ENCODE results near the gene GLI3.

The GLI3 gene

GRCh38 chr7:42071372-42072261, 165.4 kb downstream of the GLI3 start:
- DNase-seq: no peak

DNA sequence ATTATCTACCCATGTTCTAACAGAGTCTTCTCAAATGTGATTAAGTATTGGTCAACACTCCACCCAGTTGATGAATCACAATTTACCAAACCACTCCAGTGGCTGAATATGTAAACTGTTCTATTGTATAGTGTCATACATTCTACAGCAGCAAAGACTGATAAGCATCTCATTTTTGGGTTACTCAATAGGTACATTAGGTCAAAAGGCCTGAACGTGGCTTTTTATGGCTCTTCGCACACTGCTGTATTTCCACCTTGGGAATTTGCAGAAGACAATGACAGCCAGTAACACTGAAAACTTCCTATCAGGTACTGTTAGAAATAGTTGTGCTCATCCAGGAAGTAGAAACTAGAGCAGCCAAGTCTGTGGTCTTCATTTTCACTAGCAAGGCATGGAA, 166.9 kb downstream of the GLI3 start:
- DNase-seq: no peak

GRCh38 chr7:42069590-42069989, 167.4 kb downstream of the GLI3 start:
- DNase-seq: no peak

DNA sequence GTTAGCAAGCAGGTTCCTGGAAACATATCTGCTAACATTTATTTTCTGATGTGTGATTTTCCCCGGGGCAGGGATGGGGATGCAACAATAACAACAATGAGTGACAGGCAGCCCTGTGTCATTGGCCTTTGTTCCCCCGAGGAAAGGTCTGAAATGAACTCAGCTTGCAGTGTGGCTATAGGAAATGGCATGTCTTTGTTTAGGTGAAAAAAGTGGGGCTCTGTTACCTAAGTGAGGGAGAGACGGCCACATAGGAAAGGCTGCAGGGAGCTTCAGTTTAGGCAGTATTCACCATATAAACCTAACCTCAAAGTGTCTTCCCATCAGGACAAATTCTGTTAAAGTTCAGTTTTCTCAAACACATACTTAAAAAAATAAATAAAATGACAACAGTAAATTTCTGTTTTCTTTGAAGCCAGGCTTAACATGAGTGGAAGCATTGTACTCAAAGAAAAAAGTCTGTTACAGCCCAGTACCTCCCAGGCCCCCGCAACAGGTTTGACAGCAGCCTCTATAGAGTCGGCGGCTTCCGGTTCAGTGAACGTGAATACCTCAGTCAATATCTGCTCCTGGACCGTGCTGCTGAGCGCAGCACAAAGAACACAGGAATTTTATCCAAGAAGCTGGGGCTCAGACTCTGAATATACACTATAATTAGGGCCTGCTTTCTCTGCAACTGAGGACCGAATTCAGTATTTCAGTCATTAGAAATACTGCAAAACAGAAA, 168.3 kb downstream of the GLI3 start:
- no peak for DNase-seq

GRCh38 chr7:42065942-42066341, 171.1 kb downstream of the GLI3 start:
- DNase-seq: no peak

DNA sequence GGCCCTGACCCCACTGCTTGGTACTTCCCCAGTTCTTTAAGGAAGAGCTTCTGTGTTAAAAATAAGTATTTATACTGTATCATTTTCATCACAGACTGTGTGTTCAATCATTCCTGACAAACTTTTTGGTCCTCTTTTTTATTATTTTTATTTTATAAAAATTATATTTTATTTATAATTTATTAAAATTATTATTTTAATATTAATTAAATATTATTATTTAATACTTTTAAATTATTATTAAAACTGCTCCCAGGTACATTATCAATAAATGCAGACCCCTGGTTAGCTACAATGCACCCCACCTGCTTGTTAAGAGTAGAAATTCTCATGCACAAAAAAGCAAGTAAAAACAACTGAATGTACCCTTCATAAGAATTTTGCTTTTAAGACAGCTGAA, 172.0 kb downstream of the GLI3 start:
- DNase-seq: no peak

- no peak for DNase-seq
These were observed 172.5 kb downstream of the GLI3 start for GRCh38 chr7:42064534-42064933.

DNA sequence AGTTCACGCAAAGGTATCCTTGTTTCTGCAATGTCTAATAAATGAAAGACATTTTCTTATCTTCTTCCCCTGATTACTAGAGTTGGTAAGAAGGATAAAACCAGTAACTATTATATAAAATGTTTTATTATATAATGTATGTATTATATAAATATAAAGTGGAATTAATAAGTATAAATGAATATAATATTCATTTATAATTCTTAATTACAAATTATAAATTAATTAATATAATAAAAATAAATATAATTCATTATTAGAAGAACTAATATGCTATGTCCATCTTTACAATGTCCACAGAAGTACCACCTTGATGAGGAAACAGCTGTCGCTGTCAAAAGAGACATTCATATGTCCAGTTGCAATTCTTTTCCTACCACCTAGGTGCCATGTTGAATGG, 177.7 kb downstream of the GLI3 start:
- no peak for DNase-seq

GRCh38 chr7:42057331-42057730, 179.7 kb downstream of the GLI3 start:
- DNase-seq: no peak

DNA sequence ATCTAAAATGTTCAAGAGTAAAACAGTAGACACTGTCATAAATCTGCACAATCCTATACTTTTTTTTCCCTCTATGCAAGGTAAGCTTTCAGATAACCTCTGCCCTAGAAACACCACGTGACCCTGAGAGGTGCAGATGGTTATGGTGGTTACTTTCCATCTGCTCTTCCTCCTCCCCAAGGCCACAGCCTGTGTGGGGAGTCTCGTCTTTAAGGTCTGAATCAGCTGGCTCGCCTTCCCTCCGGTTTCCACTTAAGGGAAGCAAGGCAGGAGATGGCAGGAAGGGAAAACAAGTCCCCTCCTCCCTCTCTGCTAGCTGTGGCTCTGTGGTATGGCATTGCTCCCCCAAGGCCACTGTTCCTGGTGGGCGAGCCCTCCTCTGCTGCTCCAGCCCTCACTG, 181.8 kb downstream of the GLI3 start:
- no peak for DNase-seq

- DNase-seq: no peak
These were observed 183.2 kb downstream of the GLI3 start for GRCh38 chr7:42053834-42054233.

DNA sequence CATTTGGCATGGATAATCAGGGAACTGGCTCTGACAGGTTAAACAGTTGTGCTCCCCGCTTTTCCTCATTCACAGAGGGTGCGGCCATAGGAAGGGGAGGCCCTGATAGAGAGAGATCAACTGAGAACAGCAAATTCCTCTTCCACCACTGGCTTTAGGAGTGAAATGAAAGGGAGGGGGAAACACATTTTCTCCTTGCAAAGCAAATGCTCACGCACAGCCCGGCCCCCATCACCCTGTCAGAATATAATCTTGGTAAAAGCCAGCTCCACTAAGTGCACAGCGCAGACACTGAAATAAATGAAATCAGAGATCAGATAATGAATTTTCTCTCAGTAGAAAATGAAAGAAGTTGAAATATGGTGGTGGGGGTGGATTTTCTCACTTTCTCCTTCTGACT, 187.2 kb downstream of the GLI3 start:
- no peak for DNase-seq

DNA sequence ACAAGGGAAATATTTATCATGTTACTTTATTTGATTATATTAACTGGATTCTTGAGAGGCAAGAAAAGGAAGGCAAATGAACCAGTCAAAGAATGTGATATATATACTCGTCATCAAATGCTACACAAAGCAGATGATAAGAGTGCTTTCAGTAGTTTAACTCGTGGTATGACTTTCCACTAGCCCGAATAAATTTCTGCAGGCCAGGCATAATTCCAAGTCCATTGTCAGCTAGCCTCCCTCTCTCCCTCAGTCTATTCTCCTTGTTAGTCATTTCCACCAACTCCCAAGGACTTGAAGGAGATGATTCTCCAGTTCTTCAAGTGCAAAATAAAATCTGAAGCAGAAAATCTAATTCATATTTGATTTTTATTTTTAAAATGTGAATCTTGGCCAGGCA, 190.5 kb downstream of the GLI3 start:
- no peak for DNase-seq

GRCh38 chr7:42045961-42046360, 191.0 kb downstream of the GLI3 start:
- DNase-seq: no peak

GRCh38 chr7:42039921-42040320, 197.1 kb downstream of the GLI3 start:
- DNase-seq: no peak

DNA sequence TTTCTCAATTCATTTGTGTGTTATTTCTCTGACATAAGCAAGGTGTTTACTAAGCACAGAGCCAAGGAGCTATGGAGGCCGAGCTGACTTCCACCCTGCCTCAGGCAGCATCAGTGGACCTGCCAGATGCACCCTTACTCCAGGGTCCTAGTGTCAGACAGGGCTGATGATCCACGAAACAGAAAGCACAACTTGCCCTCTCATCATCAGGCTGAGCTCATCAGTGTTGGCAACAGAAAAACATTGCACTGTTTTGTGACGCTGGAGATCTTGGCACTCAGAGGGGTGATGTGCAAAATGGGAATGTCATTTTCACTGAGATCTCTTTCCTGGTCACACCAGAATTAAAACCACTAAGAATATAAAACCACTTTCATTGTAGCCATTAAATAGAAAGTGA, 201.8 kb downstream of the GLI3 start:
- no peak for DNase-seq

GRCh38 chr7:42033480-42033879, 203.5 kb downstream of the GLI3 start:
- no peak for DNase-seq

DNA sequence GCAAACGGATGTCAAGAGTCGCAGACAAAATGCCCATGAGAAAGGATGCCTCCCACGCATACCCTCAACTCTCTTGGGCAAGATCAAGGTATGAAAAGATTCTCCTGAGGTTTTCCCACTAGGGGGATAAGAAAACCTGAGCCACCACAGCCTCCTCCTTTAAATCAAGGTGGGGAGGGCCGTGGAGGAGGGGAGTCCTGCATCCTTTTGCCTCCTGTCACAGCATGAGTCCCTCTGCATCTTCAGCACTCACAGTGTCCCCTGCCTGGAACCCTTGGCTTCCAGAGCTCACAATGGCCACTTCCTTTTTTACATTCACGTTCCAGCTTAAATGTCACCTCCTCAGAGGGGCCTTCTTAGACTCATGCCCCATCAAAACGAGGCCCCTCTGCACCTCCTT, 207.6 kb downstream of the GLI3 start:
- DNase-seq: no peak

GRCh38 chr7:42027521-42027920, 209.5 kb downstream of the GLI3 start:
- no peak for DNase-seq

DNA sequence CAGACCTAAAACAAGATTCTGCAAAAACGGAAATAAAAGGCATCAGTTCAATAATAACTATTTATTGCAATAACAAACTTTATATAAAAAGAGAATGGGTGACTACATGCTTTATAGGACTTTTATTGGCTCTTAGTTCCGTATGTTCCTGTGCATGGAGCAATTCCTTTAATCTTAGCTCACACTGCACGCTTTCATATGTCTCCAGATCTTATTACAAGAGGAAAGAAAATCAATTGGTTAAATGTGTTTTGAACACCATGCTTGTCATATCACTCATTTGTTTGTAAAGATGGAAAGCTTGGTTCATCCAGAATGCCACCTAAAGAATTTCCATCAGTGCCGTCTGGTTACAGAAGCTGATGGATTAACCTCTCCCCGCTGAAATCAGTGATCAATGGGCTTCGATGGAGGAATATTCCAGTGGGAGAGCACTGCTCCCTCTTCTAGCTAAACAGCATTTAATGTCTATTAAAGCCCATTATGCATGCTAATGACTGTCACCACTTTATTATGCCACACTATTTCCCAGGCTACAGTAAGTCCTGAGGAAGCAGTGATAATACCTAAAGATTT, 210.3 kb downstream of the GLI3 start:
- no peak for DNase-seq

GRCh38 chr7:42025635-42026375, 211.2 kb downstream of the GLI3 start:
- DNase-seq: no peak

- DNase-seq: no peak
These were observed 212.5 kb downstream of the GLI3 start for GRCh38 chr7:42024537-42024936.

- no peak for DNase-seq
These were observed 213.7 kb downstream of the GLI3 start for GRCh38 chr7:42023262-42023661.

All from cortex of kidney (tissue), 1 donor.